Measurements from ENCODE around the gene NAPB.
A peak's percentile ranks its signal among the peaks of the same experiment; 100 is the strongest.
"Not testable (repeated sequence)": the region's sequence is repeated elsewhere in the genome, so short reads cannot be mapped to it uniquely, and the experiment has no call there.

Gene NAPB

GRCh38 chr20:23420943-23421931 lies at the start of gene NAPB:
TSS of gene NAPB (minus strand) at chr20:23421488. CDS start at chr20:23421402, 86 bp downstream.
- peak; percentile 87 to 91 (median 89) for DNase-seq

GRCh38 chr20:23466961-23467360 lies 45.7 kb upstream of the NAPB start:
- not testable (repeated sequence) for DNase-seq

GRCh38 chr20:23461180-23461579 lies 39.9 kb upstream of the NAPB start:
- no peak for DNase-seq

- no peak for DNase-seq
These were observed 38.3 kb upstream of the NAPB start for GRCh38 chr20:23459461-23460150.

- DNase-seq: no peak
These were observed 35.6 kb upstream of the NAPB start for GRCh38 chr20:23456873-23457272.

GRCh38 chr20:23456409-23456808 lies 35.1 kb upstream of the NAPB start:
- no peak for DNase-seq

GRCh38 chr20:23455639-23456038 lies 34.4 kb upstream of the NAPB start:
- no peak for DNase-seq

- no peak for DNase-seq
These were observed 33.5 kb upstream of the NAPB start for GRCh38 chr20:23454816-23455215.

GRCh38 chr20:23453549-23454543 lies 32.6 kb upstream of the NAPB start:
- DNase-seq: no peak

- DNase-seq: no peak
These were observed 31.5 kb upstream of the NAPB start, which contains the start of gene CST11 for GRCh38 chr20:23452776-23453175. TSS of gene CST11 (minus strand) at chr20:23452876. CDS start at chr20:23452811, 65 bp downstream.

GRCh38 chr20:23451956-23452487 lies 30.7 kb upstream of the NAPB start:
- no peak for DNase-seq

- no peak for DNase-seq
These were observed 29.6 kb upstream of the NAPB start for GRCh38 chr20:23450877-23451276.

GRCh38 chr20:23449421-23449820 lies 28.1 kb upstream of the NAPB start:
- DNase-seq: no peak

- no peak for DNase-seq
These were observed 26.9 kb upstream of the NAPB start for GRCh38 chr20:23448167-23448566.

- peak in 1 of 4 experiments; percentile 8 for DNase-seq
These were observed 25.2 kb upstream of the NAPB start for GRCh38 chr20:23446505-23446904.

- DNase-seq: no peak
These were observed 24.4 kb upstream of the NAPB start for GRCh38 chr20:23445596-23446217.

GRCh38 chr20:23444859-23445258 lies 23.6 kb upstream of the NAPB start:
- DNase-seq: no peak

GRCh38 chr20:23442436-23442835 lies 21.1 kb upstream of the NAPB start:
- DNase-seq: no peak

- DNase-seq: peak; percentile 16 to 41 (median 26)
These were observed 20.6 kb upstream of the NAPB start for GRCh38 chr20:23441850-23442313.

- no peak for DNase-seq
These were observed 18.7 kb upstream of the NAPB start for GRCh38 chr20:23440004-23440403.

- DNase-seq: no peak
These were observed 17.4 kb upstream of the NAPB start for GRCh38 chr20:23438661-23439060.
